22Rv1 (cell line): Measurements from ENCODE around the gene TRPM7.

Experiments used
- CTCF ChIP-seq: fragments of 450-650 bp; IDR thresholded peaks from 2 replicates; pipeline ENCODE4 v1.5.1; 2017; ENCODE audit warnings: mild to moderate bottlenecking
- ZFX ChIP-seq: fragments of 450-650 bp; IDR thresholded peaks from 2 replicates; pipeline ENCODE4 v1.6.1; 2017; ENCODE audit warnings: antibody characterized with exemption, borderline replicate concordance

- TF ChIP-seq CTCF (no peak), ZFX (no peak)
Observed at GRCh38 chr15:50697109-50697797, 10.7 kb upstream of the TRPM7 start.
